ACHN (cell line): ENCODE data around the gene RPL4.
A peak's percentile ranks its signal among the peaks of the same experiment; 100 is the strongest.
"Not testable (repeated sequence)": the region's sequence is repeated elsewhere in the genome, so short reads cannot be mapped to it uniquely, and the experiment has no call there.

Experiments
- DNase-seq: peaks from one replicate; pipeline ENCODE4 v3.0.0-alpha.2; 2015
- in situ Hi-C: cut with HindIII; loops from 2 replicates; pipeline ENCODE4 v1.10.0; 2017; ENCODE audit warnings: low sequenced_read_pairs, low pct_ligation_motif_present, low pct_unique_long_range_greater_than_20kb

Gene RPL4

DNA sequence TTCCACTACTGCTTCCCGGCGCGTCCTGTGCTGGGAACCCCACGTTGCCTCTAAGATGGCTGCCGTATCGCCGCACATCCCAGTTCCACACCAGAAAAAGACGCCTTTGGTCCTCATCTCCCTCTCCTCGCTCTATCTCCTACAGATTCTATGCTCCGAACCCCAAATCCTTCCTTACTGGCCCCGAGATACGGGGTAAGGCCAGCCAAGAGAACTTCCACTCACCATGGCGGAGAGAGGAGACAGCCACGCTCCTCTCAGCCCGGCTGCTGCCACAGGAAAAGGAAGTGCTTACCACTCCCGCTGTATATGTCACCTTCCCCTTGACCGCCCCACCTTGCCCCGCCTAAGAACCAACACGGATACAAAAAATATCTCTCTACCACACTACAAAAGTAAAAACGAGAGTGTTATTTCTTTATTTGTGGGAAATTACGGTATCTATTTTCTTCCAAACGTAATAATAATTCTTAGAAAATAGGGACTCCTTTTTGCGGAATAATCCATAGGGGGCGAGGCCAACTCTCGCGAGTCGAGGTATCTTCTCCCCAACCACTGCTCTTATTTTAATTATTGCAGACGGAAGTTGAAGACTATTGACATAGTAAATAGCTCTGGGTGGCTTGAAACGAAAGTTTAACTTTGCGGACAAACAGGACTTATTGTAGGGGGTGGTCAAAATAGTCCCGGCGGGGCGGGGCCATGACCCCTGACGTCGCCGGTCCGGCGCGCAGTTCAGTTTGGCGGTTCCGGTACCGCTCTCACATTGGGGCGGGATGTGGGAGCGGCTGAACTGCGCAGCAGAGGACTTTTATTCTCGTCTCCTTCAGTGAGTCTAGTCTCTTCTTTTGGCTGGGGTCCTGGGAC, at the start of gene RPL4, which contains the start of gene ZWILCH:
Gene RPL4, minus strand, starts transcription at position 293 of the 867 bp plus-strand sequence. Its CDS starts 65 bp downstream, at position 228.
Gene ZWILCH, plus strand, starts transcription at position 764 of the 867 bp plus-strand sequence. Its CDS starts 13 bp downstream, at position 777.
- in situ Hi-C loops: no loop called here
- DNase-seq: peak; percentile 85

GRCh38 chr15:66545255-66545654, 40.6 kb upstream of the RPL4 start:
- no peak for DNase-seq
- in situ Hi-C loops: no loop called here

- in situ Hi-C loops: no loop called here
- no peak for DNase-seq
These were observed 38.2 kb upstream of the RPL4 start for GRCh38 chr15:66542896-66543295.

GRCh38 chr15:66535056-66535455, 30.4 kb upstream of the RPL4 start:
- in situ Hi-C loops: no loop called here
- DNase-seq: no peak

DNA sequence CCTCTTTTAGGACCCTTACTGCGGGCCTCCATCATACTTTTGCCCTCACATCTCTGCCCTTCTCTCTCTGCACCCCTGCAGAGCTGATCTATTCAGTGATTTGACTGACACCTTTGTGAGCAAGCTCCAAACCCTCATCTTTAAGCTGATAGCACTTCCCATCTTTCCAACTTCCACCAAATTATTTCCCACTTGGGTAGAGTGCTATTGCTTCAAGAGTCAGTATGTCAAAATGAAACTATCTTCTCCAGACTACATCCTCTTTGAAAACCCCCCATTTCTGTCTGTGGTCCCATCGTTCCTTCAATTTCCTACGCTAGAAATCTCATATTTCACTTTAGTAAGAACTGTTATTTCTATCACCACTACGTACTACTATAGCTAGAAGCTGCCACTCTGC, 20.2 kb upstream of the RPL4 start:
- DNase-seq: no peak
- in situ Hi-C loops: no loop called here

- DNase-seq: no peak
- in situ Hi-C loops: no loop called here
These were observed 19.3 kb upstream of the RPL4 start for GRCh38 chr15:66523926-66524325.

- no peak for DNase-seq
- in situ Hi-C loops: no loop called here
These were observed 11.3 kb upstream of the RPL4 start for GRCh38 chr15:66515901-66516322.

GRCh38 chr15:66514586-66514985, 9.9 kb upstream of the RPL4 start:
- DNase-seq: no peak
- in situ Hi-C loops: no loop called here

- in situ Hi-C loops: no loop called here
- DNase-seq: peak; percentile 71
These were observed 3.7 kb upstream of the RPL4 start for GRCh38 chr15:66508293-66508883.

DNA sequence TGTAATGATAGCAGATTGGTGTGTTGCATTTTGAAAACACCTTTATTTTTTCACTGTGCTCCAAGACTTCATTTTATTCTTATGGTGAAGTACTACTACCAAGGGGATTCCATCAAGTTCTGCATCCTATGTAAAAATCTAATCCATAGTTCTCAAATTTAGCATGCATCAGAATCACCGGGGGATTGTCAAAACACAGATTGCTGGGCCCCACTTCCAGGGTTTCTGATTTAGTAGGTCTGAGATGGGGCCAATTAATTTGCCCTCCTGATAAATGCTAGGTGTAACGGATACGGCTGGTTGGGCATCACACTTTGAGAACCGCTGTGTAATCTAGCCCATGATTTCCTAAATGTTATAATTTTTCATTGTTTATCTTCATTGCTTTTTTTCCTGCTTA, 1.2 kb upstream of the RPL4 start:
- DNase-seq: no peak
- in situ Hi-C loops: no loop called here

- peak; percentile 50 for DNase-seq
- in situ Hi-C loops: no loop called here
These were observed 766 bp upstream of the RPL4 start for GRCh38 chr15:66505430-66505811.

DNA sequence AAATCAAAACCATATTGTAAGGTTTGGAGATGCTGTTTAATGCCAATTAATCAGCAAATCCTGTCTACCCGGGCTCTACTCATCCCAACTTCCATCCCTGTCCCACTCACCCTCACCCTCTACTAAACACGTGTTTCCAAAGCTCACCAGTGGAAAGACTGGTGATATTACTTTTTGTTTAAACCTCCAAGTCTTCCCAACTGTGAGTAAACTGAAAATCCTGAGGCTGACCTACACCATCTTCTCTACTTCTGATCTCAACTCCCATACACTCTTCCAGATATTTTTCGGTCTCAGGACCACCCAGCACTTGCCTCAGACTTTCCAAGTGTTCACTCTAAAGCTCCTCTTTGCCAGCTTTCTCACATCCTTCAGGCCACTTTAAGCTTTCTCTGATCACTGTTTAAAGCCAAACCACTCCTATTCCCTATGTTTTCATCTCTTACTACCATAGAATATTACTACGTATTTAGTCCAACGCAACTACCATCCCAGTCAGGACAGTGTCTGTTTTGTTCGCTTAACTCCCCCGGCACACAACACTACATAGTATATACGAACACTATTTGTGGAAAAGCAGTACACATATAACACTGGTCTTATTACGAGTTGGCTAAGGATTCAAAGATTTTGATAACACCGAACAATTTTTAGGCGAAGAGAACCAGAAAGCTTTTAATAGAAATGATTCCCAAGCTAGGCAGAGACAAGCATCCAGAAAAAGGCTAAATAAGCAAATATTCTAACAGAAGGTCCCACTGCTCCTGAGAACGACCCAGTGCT, 684 bp downstream of the RPL4 start:
- no peak for DNase-seq
- in situ Hi-C loops: no loop called here

DNA sequence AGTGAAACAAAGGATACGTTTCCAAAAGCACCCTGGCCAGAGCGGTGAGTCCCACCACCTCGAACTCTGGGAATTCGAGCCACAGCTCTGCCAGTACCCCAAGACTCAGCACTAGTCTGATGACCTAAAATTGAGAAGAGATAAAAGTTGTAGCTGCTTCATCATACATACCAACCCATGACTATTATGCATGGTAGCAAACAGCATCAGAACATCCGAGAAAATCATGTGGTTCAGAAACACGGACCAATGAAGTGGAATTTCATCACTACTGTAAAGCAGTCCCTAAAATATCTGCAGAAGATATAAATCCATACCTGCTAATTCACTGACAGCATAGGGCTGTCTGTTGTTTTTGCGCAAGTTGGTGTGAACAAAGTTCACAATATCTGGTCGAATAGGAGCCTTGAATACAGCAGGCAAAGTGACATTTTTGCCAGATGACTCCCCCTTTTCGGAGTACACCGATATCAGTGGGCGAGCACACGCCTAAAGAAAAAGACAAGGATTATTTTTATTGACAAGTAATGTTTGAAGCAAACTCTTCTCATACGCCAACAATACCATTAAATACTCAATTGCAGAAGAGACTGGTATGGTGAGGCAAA, 1.5 kb downstream of the RPL4 start:
- in situ Hi-C loops, DNase-seq: not testable (repeated sequence)

DNA sequence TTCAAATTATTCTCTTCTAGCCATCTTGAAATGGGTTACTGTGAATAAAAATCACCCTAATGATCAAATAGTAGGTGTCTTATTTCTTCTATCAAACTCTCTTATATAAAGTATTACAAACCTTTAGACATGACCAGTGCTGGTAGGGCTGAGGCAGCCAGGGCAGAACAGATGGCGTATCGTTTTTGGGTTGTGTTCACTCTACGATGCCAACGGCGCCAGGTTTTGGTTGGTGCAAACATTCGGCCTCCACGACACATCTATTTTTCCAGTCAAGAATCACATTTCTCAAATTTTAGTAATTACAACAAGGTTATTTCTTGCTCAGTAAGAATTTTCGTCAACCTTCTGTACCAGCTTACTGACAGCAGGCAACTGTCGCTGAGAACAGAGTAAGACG, 2.2 kb downstream of the RPL4 start:
- no peak for DNase-seq
- in situ Hi-C loops: no loop called here

- in situ Hi-C loops, DNase-seq: not testable (repeated sequence)
These were observed 4.3 kb downstream of the RPL4 start for GRCh38 chr15:66500346-66500745.

- peak; percentile 42 for DNase-seq
- in situ Hi-C loops: no loop called here
These were observed 5.9 kb downstream of the RPL4 start for GRCh38 chr15:66498501-66499386.

DNA sequence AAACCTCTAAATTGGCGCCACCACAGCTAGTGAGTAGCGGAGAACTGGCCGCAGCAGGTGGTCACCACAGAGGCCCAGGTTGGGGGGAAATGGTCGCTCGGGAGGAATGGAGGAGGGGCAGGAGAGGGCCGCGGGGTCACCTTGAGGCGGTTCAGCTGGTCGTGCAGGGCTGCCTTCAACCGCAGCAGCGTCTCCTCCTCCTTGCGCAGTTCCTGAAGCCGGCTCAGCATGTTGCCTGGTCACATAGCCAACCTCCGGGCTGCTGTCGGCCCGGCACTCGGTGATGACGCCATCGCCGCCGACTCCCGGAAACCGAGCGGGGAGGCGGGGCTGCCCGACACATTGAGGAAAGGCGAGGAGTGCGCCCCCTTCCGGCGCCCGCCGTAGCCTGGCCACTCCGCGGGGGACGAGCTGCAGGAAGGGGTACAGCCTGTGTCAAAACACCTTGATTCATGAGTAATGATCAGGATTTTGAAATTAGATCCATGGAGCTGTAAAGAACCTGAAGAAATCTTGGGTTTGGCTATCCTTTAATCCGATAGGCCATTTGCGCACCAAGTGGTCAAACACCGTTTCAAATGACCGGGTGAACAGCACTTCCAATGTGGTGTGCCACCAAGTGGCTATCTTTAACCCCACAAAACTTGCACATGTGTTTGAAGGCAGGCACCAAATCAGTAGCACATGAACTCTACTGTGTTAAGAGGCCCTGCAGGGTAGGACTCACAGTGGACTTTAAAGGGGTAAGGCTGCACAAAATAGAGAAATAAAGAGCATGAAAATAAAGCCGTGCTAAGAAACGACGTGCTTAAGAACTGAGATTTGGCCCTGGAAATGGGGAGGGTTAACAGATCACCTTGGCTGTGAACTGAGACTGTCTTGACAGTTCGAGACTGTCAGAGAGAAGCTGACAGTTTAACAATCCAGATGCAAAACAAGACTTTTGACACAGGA, 6.9 kb downstream of the RPL4 start, which contains the start of gene SNAPC5:
Gene SNAPC5, minus strand, starts transcription at position 261 of the 954 bp plus-strand sequence. Its CDS starts 31 bp downstream, at position 230.
- in situ Hi-C loops: no loop called here
- peak; percentile 93 for DNase-seq
